Amniotic stem cell (primary cell): ENCODE results near the gene PC.
"Not testable (repeated sequence)": the region's sequence is repeated elsewhere in the genome, so short reads cannot be mapped to it uniquely, and the experiment has no call there.

Source experiments
- DNase-seq: peaks from one replicate; lab custom pipeline; 2025; lab: John Stamatoyannopoulos, UW

Gene PC

DNA sequence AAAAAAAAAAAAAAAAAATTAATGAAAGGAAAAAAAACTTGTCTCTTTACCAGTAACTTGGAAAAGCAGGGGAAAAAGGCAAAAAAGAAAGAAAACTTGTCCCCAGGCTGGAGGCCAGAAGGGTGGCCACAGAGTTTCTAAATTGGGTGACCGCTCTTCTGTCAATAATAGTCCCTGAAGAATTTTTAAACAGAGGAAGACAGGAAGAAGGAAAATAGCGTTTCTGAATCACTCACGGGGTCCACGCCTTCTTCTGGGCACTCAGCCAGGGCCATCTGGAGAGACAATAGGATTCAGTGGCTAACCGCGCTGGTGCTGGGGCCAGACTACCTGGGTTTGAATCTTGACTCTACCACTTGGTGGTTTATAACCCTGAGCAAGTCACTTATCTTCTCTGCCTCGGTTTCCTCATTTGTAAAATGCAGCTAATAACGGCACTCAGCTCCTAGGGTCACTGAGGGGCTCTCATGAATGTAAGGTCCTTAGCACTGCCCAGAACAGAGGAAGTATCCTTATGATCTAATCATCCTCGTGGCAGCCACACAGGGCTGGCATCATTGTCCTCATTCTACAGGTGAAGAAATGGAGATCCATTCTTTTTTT lies 23.9 kb upstream of the PC start:
- peak; percentile 75 for DNase-seq

- no peak for DNase-seq
These were observed 21.3 kb upstream of the PC start for GRCh38 chr11:66979336-66979980.

DNA sequence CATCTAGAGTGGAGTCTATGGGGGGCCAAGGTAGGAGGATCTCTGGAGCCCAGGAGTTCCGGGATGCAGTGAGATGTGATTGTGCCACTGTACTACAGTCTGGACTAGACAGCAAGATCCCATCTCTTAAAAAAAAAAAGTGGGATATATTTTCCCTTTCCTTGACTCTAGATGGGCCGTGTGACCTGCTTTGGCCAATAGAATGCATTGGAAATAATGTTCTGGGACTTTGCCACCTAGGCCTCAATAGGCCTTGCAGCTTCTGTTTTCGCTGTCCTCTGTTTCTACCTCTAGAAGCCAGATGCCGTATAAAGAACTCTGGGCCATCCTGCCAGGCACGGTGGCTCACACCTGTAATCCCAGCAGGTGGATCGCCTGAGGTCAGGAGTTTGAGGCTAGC lies 20.5 kb upstream of the PC start:
- DNase-seq: no peak

DNA sequence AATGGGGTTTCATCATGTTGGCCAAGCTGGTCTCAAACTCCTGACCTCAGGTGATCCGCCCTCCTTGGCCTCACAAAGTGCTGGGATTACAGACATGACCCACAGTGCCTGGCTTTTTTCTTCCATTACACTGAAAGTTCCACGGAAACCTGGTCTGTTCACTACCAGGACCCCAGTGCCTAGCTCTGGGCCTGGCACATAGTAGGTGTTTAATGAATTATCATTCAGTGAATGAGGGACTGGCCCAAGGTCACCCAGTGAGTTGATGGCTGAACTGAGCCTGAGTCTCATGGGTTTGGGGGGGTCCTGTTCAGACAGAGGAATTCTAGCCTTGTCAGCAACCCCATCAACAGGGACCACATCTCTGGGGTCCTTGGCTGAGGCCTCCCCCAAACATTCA lies 20.0 kb upstream of the PC start:
- no peak for DNase-seq

DNA sequence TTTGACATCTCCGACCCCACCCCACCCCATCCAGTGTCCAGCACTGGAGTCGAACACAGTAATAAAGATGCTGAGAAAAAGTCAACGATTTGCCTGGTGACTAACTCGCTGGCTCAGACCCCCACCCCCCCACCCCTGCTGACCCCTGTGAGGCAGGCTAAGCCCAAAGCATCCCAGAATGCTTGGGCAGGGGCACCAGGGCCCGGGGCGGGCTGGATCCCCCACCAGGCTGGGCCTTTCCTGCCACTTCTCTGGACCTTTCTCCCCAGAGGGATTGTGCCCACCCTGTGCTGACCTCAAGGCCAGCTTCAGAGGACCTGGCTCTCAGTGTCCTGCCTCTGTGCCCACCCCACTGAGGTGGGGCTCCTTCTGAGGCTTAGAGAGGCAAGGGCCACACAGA lies 18.7 kb upstream of the PC start:
- DNase-seq: no peak

DNA sequence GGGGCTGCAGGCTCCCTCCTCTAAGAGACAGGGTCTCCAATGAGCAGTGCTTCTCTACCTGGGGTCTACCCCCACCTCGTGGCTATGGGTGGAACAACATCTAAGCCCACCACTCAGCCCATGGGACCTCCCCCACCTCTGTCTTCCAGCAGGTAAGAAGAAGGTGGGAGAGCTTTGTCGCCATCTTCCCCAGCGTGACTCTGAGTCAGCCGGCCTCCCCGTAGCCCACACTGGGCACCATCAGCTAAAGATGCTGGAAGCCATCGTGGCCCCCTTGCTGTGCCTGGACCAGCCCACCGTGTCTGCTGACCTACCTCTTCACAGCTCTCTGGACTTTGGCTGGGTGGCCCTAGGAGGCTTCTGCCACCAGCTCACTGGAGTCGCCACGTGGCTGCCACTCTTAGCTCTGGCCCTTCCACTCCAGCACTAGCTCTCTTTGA lies 17.9 kb upstream of the PC start:
- DNase-seq: no peak

DNA sequence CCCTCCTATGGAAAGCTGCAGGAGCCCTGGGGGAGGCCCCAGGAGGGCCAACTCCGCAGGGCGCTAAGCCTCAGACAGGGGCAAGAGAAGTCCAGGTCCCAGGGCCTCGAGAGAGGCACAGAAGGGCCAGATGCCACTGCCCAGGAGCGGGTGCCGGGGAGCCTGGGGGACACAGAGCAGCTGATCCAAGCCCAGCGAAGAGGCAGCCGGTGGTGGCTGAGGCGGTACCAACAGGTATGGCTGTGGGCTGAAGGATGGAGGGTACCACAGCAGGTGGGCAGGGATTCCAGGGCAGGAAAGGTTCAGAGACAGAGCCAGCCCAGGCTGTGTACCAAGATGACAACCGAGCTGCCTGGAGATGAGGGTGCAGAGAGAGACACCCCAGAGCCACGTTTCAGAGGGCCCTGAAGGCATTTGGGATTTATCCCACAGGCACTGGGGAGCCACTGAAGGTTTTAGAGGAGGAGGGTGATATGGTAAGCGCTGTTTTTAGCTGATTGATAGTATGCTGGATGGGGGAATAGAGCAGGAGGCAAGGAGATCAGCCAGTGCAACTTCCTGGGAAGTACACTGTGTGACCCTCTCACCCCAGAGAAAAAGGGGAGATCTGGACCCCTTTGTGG lies 17.3 kb upstream of the PC start:
- DNase-seq: no peak

DNA sequence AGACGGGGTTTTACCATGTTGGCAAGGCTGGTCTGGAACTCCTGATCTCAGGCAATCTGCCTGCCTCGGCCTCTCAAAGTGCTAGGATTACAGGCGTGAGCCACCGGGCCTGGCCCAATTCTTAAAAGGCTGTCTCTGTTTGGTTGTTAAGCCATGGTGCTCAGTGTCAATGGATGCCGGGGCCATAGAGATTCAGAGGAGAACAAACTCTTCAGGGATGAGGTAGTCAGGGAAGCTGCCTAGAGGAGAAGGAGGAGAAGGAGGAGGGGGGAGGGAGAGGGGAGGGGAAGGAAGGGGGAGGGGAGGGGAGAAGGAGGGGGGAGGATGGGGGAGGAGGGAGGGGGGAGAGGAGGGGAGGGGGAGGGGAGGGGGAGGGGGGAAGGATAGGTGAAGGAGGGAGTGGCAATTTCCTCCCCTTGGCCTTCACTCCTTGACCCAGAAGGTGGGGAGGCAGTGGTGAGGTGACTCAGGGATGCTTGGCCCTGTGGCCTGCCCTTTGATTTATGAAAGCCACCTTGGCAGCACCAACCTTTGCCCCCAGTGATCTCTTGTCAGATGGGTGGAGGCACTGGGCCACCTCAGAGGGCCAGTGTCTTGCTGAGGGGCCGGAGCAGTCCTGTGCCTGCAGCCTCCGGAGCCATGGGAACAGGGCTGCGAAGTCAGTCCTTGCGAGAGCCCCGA lies 16.7 kb upstream of the PC start, which contains the start of gene C11orf86:
Gene C11orf86 (plus strand): TSS at position 581 of the 681 bp plus-strand sequence. CDS start 59 bp downstream, at position 640.
- DNase-seq: no peak

DNA sequence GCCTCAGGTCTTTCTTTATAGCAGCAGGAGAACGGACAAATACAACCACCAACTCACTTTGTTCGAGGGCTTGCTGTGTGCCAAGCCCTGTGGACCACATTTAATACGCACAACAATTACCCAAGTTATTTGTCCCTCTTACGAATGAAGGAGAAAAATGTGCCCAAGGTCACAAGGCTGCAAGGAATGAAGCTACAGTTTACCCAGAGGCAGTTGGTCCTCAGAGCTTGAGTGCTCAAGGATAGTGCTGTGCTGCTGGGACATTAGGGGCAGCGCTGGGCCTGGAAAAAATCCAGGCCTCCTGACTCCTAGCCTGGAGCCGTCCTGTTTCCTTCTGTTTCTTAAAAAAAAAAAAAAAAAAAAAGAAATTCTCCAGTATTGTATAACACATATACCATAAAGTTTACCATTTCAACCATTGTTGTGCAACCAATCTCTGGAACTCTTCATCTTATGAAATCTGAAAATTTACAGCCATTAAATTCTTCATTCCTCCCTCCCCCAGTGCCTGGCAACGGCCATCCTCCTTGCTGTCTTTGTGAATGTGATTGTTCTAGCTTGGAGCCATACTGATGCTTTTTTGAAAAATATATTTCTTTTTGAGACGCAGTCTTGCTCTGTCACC lies 15.9 kb upstream of the PC start:
- DNase-seq: no peak

DNA sequence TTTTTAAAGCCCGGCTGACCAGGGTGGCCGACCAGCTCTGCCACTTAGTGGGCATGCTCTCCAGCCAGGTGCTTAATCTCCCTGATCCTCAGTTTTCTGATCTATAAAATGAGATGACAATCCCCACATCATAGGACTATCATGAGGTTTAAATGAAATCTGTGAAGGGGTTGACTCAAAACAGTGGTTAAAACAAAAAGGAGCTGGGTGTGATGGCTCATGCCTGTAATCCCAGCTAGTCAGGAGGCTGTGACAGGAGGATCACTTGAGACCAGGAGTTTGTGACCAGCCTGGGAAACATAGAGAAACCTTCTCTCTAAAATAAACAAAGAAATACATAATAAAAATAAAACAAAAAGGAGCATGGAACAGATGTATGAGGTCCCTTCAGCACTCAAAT lies 13.3 kb upstream of the PC start:
- no peak for DNase-seq

DNA sequence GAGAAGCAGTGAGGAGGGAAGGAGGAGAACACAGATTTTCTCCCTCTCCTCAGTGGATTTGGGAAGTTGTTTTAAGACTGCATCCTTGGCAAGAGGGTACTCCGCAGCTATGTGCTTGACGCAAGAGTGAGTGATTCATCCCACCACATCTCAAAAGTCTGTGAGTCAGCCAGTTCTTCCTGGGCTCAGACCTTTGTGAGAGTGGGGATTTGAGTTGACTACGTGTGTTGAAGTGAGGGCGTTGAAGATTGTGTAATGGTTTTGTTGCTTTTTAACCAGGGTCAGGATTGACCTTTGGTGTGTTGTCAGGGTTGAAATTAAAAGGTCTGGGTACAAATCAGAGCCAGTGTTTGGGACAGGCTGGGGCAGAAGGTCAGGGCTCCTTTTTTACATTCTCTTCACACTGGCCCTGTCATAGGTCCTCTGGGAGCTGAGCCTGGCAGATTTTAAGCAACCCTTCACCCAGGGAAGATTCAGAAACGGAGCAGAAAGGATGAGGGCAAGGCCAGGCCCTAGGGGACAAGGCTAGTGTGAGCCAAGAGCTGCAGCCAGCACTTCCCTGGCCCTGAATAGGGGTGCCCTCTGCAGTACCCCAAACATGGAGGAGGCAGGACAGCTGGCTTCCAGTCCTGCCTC lies 12.7 kb upstream of the PC start:
- DNase-seq: peak; percentile 94

GRCh38 chr11:66970371-66970806 lies 12.2 kb upstream of the PC start:
- DNase-seq: no peak

DNA sequence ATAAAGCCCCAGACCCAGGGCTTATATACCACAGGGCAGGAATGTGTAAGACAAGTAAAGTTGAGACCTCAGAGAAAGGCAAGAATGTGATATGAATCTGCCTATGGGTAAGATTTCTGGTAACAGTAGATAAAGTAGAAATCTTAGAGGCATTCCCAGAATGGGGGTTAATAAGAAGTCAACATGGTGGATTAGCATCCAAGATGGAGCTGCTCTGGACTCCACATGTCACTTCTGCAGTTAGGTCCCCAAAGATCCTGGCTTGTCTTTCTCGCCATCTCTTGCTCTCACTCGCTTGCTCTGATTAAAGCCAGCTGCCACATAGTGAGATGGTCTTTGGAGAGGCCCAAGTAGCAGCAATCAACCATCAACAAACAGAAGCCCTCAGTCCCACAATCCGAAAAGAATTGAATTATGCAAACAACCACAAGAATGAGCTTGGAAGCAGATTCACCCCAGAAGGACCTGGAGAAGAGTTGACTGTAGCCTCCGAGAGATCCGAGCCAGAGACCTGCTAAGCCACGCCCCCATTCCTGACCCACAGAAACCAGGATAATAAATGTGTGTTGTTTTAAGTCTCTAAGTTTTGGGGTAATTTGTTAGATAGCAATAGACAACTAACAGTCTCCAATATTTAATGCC lies 11.5 kb upstream of the PC start:
- DNase-seq: no peak

GRCh38 chr11:66967670-66968425 lies 9.7 kb upstream of the PC start:
- no peak for DNase-seq

DNA sequence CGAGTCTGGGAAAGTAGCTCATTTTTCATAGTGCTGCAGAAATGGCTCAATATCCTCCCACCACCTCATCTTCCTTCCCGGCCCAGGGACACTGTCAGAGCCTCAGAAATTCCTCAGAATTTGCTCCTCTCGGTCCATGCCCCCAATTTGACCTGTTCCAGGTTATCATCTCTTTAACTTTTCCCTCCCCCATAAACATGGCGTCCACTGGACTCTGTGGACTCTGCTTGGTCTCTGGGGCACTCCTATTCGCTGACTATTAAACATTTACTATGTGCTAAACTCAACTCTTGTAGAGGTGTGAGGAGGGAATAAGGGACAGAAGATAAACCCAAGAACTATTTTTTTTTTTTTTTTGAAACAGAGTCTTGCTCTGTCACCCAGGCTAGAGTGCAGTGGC lies 8.2 kb upstream of the PC start:
- DNase-seq: no peak

DNA sequence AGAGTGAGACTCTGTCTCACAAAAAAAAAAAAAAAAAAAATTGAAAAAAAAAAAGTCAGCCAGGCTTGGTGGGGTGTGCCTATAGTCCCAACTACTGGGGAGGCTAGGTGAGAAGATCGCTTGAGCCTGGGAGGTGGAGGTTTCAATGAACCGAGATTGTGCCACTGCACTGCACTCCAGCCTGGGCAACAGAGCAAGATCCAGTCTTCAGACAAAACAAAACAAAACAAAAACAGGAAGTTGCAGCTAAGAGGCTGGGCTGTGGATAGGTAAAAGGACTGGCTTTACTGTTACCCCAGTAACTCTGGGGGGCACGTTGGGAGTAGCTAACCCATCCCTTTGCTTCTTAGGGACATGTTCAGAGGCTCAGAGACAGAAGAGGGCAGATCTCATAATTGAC lies 6.3 kb upstream of the PC start:
- no peak for DNase-seq

DNA sequence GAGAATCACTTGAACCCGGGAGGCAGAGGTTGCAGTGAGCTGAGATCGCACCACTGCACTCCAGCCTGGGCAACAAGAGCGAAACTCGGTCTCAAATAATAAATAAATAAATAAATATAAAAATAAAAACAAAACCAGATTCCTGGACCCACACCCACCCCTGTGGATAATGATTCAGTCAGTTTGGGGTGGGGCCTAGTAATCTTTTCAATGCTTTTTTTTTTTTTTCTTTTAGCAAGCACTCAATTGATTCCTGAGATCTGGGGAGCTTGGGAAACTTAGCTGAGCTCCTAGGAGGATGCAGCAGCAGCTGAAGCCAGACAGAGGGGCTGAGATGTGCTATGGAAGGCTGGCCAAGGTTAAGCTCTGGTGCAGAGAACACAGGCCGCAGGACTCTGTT lies 4.6 kb upstream of the PC start:
- DNase-seq: no peak

- no peak for DNase-seq
These were observed 4.1 kb upstream of the PC start for GRCh38 chr11:66962247-66962646.

DNA sequence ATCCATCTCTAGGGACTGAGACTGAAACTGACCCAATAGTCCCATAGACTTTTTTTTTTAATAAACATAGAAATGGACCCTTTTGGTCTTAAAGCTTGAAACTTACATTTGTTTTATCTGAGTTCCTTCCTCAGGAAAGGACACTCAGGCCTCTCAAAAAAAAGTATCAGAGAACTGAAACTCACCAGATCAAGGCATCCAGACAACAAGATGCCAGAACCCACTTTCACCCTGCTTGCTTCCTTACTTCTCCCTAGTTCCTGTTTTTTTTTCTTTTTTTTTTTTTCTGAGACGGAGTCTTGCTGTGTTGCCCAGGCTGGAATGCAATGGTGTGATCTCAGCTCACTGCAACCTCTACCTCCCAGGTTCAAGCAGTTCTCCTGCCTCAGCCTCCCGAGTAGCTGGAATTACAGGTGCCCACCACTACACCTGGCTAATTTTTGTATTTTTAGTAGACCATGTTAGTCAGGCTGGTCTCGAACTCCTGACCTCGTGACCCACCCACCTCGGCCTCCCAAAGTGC lies 3.6 kb upstream of the PC start:
- not testable (repeated sequence) for DNase-seq

- DNase-seq: no peak
These were observed 732 bp upstream of the PC start for GRCh38 chr11:66958956-66959274.

DNA sequence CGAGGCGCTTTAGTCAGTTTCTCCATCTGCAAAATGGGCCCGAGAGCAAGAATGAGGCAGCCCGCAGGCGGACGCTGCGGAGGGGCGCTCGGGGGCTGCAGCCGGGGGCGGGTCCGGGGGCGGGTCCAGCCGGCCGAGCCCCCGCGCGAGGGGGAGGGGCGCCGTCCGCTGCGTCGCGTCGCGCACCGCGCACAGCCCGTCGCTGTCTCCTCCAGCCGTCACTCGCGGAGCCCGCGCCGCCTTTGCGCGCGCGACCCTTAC lies 282 bp downstream of the PC start:
- no peak for DNase-seq
